Left kidney (tissue), 2 donors: Measurements from ENCODE around the gene LIMK1. TPM values are rescaled to one million over a fixed set of nuclear protein-coding genes. Genes with fewer than 3 reads are reported as not detected.

Experiments used
- DNase-seq: peaks from one replicate; pipeline ENCODE4 v3.0.0-alpha.2; 2013
- polyA plus RNA-seq: library from polyadenylated mRNA; unstranded; fragments of 120-200 nt; gene quantifications from one replicate; pipeline ENCODE4 v1.2.1, GENCODE V29; 2013; ENCODE audit not compliant: insufficient read length

LIMK1 gene
- polyA plus RNA-seq, 1 donor: 21.7 TPM

DNA sequence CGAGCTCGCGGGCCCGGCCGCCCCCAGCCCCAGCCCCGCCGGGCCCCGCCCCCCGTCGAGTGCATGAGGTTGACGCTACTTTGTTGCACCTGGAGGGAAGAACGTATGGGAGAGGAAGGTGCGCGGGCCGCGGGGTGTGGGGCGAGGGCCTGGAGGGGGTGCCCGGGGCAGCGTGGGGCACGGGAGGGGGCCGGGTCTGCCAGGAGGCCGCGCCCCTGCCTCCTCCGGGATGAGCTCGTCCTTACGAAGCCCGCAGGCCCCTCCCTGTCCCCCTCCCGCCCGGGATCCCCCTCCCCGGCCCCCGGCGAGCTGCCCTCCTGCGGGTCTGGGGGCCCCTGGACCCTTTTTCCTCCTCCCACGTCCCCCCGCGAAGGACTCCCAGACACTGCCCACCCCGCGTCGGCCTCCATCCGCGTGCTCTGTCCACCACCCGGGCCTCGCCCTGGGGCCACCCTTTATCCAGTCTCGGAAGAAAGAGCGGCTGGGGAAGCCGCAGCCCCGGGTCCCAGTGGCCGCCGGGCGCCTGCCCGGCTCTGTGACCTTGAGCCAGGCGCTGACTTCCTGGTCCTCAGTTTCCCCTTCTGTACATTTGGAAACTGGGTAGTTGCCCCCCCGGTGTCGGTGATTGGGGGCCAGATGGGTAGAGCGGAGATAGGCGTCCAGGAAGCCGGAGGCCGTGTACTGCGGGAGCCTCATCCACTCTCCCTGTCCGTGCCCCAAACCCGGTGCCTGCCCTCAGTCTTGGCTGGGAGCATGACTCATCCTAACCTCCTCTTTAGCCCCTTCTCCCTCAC, 521 bp downstream of the LIMK1 start:
- no peak for DNase-seq

DNA sequence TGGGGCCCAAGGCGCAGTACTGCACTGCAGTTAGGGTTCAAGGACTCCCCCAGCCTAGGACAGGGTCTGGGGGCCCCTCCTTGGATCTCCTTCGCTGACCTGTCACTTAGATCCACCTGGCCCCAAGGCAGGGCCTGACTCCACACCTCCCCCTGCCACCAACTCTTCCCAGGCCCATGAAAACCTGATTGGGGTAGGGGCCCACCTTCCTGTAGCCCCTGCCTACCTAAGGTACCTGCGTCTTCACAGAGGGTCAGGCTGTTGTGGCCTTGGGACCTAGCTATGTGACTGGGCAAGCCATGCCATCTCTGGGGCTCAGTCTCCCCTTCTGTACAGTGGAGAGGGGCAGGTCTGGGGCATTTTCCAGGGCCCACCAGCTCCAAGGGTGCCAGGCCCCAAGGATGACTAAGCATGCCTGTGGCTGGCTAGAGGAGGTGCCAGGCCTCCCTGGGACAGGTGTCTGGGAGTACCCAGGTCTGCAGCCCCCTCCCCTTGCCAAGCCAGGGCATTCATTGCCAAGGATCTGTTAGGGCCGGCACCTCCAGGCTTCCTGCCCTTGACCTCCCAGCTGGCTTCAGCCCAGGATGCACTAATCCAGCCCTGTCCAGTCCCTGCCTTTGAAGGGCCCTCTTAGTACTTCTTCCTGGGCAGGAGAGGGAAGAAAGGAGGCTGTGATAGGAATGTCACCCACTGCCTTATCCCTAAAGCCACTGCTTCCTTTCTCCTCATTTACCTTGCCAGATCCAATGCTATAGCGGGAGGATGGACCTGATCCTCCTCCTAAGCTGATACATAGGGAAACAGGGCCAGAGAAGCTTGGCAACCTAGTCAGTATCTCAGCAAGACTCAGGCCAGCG, 1.3 kb downstream of the LIMK1 start:
- DNase-seq: no peak

DNA sequence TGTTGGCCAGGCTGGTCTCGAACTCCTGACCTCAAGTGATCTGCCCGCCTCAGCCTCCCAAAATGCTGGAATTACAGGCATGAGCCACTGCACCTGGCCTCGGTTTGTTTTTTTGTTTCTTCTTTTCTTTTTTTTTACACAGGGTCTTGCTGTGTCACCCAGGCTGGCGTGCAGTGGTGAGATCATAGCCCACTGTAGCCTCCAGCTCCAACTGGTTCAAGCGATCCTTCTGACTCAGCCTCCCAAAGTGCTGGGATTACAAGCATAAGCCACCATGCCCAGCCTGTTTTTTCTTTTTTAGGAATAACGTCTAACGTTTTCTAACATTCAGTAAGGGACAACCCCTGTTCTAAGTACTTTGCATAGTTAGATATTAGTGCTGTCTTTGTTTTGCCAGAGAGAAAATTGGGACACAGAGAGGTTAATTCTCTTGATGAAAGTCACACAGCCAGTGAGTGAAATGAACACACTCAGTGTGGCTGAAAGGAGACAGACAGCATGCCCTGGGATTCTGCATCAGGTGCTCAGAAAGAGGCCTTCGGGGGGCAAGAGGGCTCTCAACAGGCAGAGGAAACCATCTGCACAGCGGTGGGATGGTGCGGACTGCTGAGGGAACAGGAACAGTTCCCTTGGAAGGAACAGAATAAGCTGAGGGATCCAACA, 4.3 kb downstream of the LIMK1 start:
- DNase-seq: no peak

DNA sequence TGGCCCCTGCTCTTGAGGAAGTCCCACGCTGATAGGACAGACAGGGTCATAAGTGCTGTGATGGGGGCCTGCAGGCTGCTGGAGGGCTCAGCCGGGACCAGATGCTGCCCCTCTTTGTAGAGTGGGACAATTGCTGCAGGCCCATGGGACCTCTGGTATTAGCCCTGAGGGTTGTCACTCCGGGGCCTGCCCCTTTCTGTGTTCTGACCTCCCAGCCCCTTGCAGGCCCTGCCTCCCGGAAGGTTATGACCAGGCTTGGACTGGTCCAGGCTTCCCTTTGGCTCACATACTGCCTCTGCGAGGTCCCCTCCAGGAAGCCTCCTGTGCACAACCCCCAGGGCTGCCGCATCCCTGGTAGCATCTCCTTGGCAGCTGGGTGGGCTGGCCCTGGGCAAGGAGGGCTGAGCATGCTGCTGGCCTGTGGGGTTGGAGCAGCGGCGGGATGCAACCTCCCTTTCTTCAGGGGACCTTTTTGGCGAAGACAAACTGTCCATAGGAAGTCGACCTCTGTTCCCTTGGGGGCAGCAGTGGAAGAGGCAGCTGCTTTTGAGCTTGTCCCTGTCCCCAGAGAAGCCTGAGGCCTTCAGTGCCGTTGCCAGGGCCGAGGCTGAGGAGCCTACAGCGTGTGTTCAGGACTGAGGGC, 8.8 kb downstream of the LIMK1 start:
- DNase-seq: no peak

DNA sequence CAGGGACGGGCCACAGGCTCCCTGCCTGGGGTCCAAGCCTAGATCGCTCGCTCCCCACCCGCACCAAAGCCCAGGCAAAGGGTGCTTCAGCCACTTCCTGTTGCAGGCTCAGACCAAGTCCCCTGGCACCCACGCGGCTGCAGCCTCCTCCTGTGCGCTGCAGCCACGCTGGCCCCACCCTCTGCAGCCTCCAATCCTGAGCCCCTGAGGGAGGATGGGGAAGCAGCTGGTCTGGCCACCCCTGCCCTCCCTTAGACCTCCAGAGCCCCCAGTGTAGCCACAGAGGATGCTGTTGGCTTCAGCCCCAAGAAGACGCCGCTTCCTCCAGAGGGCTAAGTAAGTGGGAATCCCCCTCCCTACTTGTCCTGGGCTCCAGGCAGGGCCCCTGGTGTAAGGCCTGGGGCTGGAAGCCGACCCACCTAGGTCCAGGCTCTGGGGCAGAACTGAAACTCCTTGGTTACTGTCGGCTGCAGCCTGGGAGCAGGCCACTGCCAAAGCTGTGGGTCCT, 9.4 kb downstream of the LIMK1 start:
- DNase-seq: no peak

DNA sequence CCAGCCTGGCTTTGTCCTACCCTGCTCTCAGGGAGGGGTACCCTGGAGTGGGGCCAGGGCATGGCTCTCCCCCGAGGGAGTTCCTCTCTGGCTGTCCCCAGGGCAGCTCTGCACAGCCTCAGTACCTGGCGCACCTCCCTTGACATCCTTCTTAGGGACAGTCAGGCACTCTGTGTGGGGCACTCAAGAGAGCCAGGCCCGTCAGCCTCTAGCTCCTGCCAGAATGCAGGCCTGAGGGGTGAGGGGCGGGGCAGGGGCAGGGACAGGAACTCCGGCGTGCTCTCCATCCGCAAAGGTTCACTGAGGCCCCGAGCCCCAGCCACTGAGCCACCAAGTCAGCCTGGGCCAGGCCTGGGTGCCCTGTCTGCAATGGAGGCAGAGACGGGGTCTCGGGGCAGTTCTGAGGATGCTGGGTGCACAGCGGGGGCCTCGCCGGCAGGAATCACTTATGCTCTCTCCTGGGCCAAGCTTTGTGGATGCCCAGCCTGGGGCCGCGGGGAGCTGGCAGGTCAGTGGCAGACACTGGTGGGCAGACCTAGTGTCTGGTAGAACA, 10.1 kb downstream of the LIMK1 start:
- no peak for DNase-seq

DNA sequence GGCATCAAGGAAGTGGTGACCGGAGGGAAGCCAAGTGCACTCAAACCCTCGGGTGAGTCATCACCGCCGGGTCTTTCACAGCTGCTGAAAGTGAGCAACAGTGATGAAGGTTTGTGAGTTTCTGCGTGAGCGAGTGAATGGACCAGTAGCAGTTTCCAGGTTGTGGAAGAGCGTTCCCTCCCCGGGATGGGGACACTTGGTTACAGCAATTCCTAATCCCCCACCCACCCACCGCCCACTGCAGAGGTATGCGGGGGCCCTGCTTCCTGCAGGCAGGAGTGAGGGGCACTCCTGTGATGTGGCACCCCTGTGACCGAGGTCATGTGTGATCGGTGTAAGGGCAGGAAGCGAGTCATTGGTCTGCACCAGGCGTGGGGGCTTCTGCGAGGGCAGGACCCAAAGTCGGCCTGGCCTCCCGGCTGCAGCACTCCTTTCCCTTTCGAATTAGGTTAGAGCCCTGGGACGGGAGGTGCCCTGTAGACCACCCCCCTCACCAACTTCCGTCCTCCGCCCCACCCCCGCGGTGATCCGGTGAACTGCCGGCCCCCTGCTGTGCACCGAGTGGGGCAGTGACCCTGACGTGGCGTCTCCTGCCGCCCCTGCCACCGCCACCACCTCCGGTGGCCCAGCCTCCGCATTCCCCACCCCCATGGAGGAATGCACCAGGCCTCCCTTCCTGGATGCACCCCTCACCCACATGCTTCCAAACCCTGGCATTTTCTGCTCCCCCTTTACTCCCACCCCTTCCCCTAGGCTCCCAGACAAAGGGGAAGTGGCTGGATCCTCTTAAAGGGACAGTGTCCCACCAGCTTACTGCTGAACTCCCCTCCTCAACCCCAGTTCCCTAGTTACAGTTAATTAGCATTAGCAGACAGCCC, 10.9 kb downstream of the LIMK1 start:
- peak; percentile 62 for DNase-seq

DNA sequence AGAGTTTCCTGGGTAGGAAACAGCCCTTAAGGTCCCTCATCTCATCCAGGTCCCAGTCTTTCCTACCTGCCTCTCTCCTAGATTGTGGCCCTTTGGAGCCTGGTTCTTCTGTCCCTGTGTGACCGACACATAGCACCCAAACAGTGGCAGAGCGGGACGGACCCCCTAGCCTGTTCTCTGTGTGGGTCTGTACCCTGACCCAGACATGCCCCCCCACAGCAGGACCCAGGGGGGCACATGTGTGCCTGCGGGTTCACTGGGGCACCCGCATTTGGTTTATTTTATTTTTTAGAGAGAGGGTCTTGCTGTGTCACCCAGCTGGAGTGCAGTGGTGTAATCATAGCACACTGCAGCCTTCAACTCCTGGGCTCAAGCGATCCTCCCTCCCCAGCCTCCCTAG, 11.5 kb downstream of the LIMK1 start:
- DNase-seq: no peak

DNA sequence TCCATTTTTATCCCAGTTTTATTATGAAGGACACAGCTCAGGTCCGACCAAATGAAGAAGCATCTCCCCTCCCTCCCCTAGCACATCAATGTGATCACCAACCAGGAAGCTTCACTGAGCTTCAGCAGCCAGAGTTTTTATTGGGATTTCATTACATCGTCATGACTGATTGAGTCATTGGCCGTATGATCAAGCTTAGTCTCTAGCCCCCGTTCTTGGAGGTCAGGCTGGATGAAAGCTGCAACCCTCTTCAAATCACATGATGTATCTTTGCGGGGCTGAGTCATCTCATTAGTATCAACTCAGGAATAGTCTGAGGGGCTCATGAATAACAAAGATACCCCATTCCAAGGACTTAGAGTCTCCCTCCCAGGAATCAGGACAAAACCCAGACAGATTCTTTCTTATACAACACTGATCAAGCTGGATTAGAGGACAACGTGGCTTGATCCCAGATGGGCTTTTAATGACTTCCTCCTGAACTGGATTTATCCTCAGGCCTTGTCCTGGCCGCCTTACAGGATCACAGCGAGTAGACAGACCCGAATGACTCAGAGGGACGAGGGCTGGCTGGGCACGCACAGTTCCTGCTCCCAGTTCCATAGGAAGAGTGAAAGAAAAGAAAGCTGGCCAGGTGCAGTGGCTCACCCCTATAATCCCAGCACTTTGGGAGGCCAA, 14.5 kb downstream of the LIMK1 start:
- DNase-seq: no peak

DNA sequence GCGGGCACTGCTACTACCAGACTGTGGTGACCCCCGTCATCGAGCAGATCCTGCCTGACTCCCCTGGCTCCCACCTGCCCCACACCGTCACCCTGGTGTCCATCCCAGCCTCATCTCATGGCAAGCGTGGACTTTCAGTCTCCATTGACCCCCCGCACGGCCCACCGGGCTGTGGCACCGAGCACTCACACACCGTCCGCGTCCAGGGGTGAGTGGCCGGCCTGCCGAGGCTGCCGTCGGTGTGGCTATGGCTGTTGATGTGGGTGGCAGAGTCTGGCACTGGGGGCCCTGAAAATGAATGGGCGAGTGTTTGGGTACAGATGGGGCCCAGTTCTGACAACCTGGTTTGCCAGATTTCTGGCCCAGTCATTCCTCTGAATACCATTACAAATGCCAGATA, 15.4 kb downstream of the LIMK1 start:
- DNase-seq: no peak

DNA sequence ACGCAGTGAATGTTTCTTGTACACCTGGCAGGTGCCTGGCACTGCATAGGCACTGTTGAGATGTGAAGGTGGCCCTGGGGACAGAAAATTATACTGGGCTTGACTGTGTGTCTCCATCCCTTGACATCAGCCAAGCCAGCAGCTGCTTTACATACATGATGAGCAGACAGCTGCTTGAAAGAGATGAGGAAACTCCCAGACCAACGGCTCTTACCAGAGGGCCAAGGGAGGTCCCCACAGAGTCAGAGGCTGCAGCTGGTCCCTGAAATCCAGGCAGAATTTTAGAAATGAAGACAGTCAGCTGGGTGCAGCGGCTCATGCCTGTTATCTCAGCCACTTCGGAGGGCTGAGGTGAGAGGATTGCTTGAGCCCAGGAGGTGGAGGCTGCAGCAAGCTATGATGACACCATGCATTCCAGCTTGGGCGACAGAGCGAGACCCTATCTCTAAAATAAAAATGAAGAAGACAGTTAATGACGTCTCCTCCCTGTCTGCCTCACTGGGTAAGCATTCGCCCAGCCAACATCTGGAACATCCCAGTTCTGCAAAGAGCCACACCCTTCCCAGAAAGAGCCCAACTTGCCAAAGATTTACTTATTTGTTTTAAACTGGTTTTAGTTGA, 17.6 kb downstream of the LIMK1 start:
- no peak for DNase-seq

DNA sequence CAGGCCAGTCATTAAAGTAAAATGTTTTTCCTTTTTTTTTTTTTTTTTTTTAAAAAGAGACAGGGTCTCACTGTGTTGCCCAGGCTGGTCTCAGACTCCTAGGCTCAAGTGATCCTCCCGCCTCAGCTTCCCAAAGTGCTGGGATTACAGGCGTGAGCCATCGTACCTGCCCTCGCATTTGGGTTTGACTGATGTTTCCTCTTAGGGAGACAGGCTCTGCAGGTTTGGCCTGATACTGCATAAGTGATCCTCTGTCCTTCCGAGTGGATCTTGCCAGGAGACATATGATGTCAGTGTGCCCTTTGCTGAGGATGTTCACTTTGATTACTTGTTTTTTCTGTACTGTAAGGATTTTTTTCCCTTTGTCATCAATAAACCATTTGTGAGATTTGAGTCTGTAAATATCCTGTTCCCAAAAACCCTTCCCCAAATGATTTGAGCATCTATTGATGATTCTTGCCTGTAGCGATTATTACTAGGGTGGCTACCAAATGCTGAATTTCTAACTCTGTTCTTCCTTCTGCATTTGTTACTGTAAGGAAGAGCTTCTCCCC, 19.7 kb downstream of the LIMK1 start:
- DNase-seq: no peak

DNA sequence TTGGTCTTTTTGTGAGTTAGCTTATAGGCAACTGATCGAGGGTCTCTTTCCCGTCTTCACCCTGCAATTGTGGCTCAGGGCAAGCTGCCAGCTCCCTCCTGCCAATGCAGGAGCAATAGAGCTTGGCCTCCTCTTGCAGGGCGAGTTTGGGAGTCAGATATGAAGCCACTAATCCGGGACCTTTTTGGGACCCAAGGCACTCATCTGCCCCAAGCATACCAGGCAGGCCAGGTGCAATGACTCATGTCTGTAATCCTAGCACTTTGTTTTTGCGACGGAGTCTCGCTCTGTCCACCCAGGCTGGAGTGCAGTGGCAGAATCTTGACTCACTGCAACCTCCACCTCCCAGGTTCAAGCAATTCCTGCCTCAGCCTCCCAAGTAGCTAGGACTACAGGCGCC, 21.1 kb downstream of the LIMK1 start:
- peak; percentile 29 for DNase-seq

DNA sequence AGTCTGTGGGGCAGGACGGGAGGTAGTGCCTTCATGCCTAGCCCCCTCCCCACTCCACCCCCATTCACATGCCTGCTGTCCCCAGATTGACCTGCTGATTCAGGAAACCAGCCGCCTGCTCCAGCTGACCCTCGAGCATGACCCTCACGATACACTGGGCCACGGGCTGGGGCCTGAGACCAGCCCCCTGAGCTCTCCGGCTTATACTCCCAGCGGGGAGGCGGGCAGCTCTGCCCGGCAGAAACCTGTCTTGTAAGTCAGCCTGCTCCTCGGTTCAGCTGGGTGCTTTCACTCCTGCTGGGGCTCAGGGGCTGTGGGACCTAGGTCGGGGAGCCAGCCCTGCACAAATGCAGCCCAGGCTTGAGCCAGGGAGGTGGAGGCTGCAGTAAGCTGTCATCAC, 22.4 kb downstream of the LIMK1 start:
- no peak for DNase-seq

DNA sequence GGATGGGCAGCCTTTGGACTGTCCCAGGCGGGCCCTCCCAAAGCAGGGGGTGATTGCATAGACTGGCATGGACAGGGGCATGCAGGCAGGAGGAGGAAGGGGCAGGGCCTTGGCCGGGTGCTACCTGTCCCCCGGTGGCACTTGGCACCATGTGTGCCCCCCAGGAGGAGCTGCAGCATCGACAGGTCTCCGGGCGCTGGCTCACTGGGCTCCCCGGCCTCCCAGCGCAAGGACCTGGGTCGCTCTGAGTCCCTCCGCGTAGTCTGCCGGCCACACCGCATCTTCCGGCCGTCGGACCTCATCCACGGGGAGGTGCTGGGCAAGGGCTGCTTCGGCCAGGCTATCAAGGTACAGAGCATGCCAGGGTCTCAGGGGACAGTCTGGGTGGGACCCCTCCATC, 23.2 kb downstream of the LIMK1 start:
- no peak for DNase-seq

DNA sequence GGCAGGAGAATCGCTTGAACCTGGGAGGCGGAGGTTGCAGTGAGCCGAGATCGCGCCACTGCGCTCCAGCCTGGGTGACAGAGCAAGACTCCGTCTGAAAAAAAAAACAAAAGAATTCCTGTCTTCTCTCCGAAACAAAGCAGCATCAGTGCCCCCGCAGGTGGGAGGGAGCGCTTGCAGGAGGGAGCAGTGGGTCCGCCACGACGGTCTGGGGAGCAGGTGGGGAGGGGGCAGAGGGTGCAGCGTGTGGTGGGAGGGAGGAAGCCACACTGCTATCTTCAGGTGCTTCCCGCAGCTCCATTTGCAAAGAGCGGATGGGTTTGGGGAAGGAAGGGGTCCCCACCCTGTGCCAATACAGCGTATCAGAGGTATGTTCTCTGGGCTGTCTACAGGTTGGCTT, 31.7 kb downstream of the LIMK1 start:
- no peak for DNase-seq

DNA sequence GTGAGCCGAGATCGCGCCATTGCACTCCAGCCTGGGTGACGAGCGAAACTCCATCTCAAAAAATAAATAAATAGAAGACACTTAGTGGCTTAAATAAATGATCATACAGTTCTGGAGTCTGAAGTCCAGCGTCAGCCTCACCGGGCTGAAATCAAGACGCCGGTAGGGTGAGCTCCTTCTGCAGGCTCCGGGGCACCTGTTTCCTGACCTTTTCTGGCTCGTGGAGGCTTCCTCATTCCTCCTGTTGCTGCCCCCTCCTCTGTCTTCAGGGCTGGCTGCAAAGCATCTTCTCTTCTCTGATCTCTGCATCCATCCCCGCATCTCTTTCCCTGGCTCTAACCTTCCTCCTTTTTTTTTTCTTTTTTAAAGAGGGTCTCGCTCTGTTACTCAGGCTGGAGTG, 32.8 kb downstream of the LIMK1 start:
- no peak for DNase-seq

DNA sequence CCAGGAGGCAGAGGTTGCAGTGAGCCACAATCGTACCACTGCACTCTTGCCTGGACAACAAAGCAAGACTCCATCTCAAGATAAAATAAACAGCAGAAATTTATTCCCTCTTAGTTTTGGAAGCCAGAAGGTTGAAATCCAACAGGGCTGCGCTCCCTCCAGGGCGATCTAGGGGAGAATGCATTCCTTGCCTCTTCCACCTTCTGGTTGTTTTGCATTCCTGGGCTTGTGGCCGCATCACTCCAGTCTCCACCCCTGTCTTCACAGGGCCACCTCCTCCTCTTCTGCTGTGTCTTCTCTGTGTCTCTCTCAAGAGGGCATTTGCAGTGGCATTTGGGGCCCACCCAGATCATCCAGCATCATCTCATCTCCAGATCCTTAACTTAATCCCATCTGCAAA, 36.2 kb downstream of the LIMK1 start:
- no peak for DNase-seq
